Ovary (tissue), 3 donors: ENCODE measurements around the gene HP.

Experiments used
- CTCF ChIP-seq, 3 donors: fragments of 450-650 bp in 2 of 3; fragments of 200-600 bp in 1 of 3; IDR thresholded peaks; one replicate each; pipeline versions ENCODE4 v1.5.1 to v1.8.0; 2016 to 2022; ENCODE audit warnings: antibody characterized with exemption in 3 of 3, mild to moderate bottlenecking in 1 of 3
- EP300 ChIP-seq: sonication (generic); formaldehyde crosslinking; IDR thresholded peaks from one replicate; pipeline ENCODE4 v1.6.1; 2017; ENCODE audit warnings: antibody characterized with exemption
- POLR2A ChIP-seq: fragments of 450-650 bp; IDR thresholded peaks from one replicate; pipeline ENCODE4 v1.6.1; 2017; ENCODE audit warnings: antibody characterized with exemption, mild to moderate bottlenecking, moderate library complexity
- donor health status: DM: no; HTN: no; CAD: no.

- TF ChIP-seq CTCF (IDR thresholded peaks at IDR 0.05), result no peak
- TF ChIP-seq POLR2A, result no peak
- no peak for TF ChIP-seq EP300
Observed at GRCh38 chr16:72023962-72024361, 30.3 kb upstream of the HP start.
